Sigmoid colon (tissue), 7 donors: Measurements from ENCODE around the gene WDFY2. TPM values are rescaled to one million over a fixed set of nuclear protein-coding genes. Genes with fewer than 3 reads are reported as not detected.

Experiments used
- DNase-seq: peaks from one replicate; pipeline ENCODE4 v3.0.0-alpha.2; 2019
- H3K27ac ChIP-seq, 4 donors: fragments of 200-600 bp; sonication (generic); one replicate each; pipeline ENCODE4 v1.5.1; 2016 to 2019; ENCODE audit warnings: mild to moderate bottlenecking in 1 of 4
- H3K27me3 ChIP-seq, 3 donors: fragments of 200-600 bp; sonication (generic); one replicate each; pipeline ENCODE4 v1.5.1; 2019; ENCODE audit warnings: mild to moderate bottlenecking in 1 of 3
- H3K36me3 ChIP-seq, 4 donors: fragments of 200-600 bp; sonication (generic); one replicate each; pipeline ENCODE4 v1.5.1; 2016 to 2019
- H3K4me1 ChIP-seq, 4 donors: fragments of 200-600 bp; sonication (generic); one replicate each; pipeline ENCODE4 v1.5.1; 2017 to 2019
- H3K4me3 ChIP-seq, 4 donors: fragments of 200-600 bp; sonication (generic); one replicate each; pipeline ENCODE4 v1.5.1; 2017 to 2019; ENCODE audit warnings: mild to moderate bottlenecking in 2 of 4, moderate library complexity in 1 of 4
- H3K9me3 ChIP-seq, 4 donors: fragments of 200-600 bp in 3 of 4; sonication (generic) in 3 of 4; one replicate each; pipeline versions ENCODE4 v1.5.1 to v1.6.1; 2013 to 2019
- CTCF ChIP-seq, 4 experiments: fragments of 450-650 bp in 3 of 4; fragments of 200-600 bp in 1 of 4; IDR thresholded peaks; one replicate each; pipeline ENCODE4 v1.5.1; 2016 to 2019; ENCODE audit warnings: antibody characterized with exemption in 4 of 4, mild to moderate bottlenecking in 3 of 4, moderate library complexity in 2 of 4
- EP300 ChIP-seq, 4 donors: sonication (generic); formaldehyde crosslinking; IDR thresholded peaks; one replicate each; pipeline ENCODE4 v1.6.1; 2017; ENCODE audit warnings: antibody characterized with exemption in 4 of 4
- POLR2A ChIP-seq, 2 donors: fragments of 450-650 bp; IDR thresholded peaks; one replicate each; pipeline ENCODE4 v1.6.1; 2016; ENCODE audit warnings: antibody characterized with exemption in 2 of 2, mild to moderate bottlenecking in 2 of 2, moderate library complexity in 2 of 2
- POLR2AphosphoS5 ChIP-seq, 4 donors: sonication (generic); formaldehyde crosslinking; IDR thresholded peaks; one replicate each; pipeline ENCODE4 v1.6.1; 2017; ENCODE audit warnings: antibody characterized with exemption in 4 of 4
- WGBS, 2 donors: extraction: QIAGEN DNeasy Blood & Tissue Kit; methylation state at CpG; one replicate each; pipeline ENCODE4 v1.1.7; 2013; 5-methylcytosine and 5-hydroxymethylcytosine counted together
- intact Hi-C: fragments of 100-400 bp; cut with DNase I; formaldehyde crosslinking; loops from one replicate; pipeline ENCODE4 v1.15.1; 2023
- polyA plus RNA-seq, 3 donors: library from polyadenylated mRNA; stranded (reverse); fragments of 200-250 nt; gene quantifications; one replicate each; pipeline ENCODE4 v1.2.3, GENCODE V29; 2013
- total RNA-seq, 4 donors: library from RNA; depleted of rRNA; stranded (reverse); fragments of >200 nt; gene quantifications; one replicate each; pipeline ENCODE4 v1.1.0, GENCODE V29; 2016
- donor health status: healthy with polysubstance abuse.
- donor health status: Bipolar disorder and iron deficiency.
- donor health status: healthy.

Gene WDFY2
- total and polyA plus RNA-seq, 7 donors, result 0.60 to 18.3 (median 7.3) TPM

DNA sequence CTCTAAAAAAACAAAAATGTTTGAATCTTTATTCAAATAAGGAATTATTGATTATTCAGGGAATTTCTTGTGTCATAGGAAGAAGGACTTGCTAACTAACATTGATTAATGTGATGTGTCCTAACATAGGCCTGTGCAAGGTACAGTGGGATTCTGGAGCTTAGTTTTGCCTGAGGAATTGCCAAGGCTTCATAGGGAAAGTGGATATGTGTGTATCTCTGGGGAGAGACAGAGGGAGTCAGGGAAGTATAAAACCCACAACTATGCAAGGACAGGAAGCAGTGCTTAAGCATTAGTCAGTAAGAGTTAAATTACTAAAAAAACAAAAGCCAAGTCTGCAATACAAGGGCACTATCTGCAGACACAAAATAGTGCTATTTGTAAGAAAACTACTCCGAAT is 59.6 kb downstream of the WDFY2 start:
- intact Hi-C loops, result no loop called here
- DNase-seq, result no peak
- H3K4me3 ChIP-seq, result no peak overlapping the region
- H3K36me3 ChIP-seq, result no peaks in the 10 kb centered on the region
- WGBS, 2 donors, result 72 to 91% methylated on average over 1 of the region's 1 CpG
- no peaks in the 10 kb centered on the region for H3K27me3 ChIP-seq
- no peaks in the 10 kb centered on the region for H3K9me3 ChIP-seq
- no peak overlapping the region for H3K27ac ChIP-seq
- peaks cover 0 to 30% (median 21%) of the 10 kb centered on the region in 4 donors for H3K4me1 ChIP-seq
- TF ChIP-seq POLR2AphosphoS5 (IDR thresholded peaks at IDR 0.05), result no peak
- TF ChIP-seq POLR2A (IDR thresholded peaks at IDR 0.05), result no peak
- TF ChIP-seq EP300 (IDR thresholded peaks at IDR 0.05), result no peak
- TF ChIP-seq CTCF (IDR thresholded peaks at IDR 0.05), result no peak

DNA sequence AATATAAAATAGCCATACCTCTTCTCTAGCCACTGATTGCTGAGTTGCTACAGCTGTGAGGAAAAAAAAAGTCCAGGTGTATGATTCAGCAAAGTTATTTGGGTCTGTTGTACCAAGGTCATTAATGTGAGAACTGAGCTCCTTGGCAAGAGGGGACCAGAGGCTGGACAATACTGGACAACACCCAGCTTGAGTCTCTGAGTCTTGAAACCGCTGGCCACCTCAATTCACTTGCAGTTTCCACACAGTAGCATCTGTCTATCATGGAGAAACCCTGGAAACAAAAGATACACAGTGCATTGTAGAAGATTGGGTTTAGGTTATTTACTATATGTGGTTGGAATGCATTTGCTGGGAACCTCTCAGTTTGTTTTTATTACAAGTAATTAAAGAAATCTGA is 60.4 kb downstream of the WDFY2 start:
- intact Hi-C loops, result no loop called here
- Histone ChIP-seq H3K4me3 (no peak overlapping the region), H3K4me1 (peaks cover 0 to 29% (median 20%) of the 10 kb centered on the region in 4 donors), H3K27ac (no peak overlapping the region), H3K9me3 (no peaks in the 10 kb centered on the region), H3K27me3 (no peaks in the 10 kb centered on the region), H3K36me3 (no peaks in the 10 kb centered on the region)
- no peak for DNase-seq
- no peak for TF ChIP-seq CTCF (IDR thresholded peaks at IDR 0.05)
- TF ChIP-seq POLR2A (IDR thresholded peaks at IDR 0.05), result no peak
- no peak for TF ChIP-seq POLR2AphosphoS5 (IDR thresholded peaks at IDR 0.05)
- TF ChIP-seq EP300 (IDR thresholded peaks at IDR 0.05), result no peak
- WGBS, 2 donors, result 76 to 78% methylated on average over 1 of the region's 1 CpG

DNA sequence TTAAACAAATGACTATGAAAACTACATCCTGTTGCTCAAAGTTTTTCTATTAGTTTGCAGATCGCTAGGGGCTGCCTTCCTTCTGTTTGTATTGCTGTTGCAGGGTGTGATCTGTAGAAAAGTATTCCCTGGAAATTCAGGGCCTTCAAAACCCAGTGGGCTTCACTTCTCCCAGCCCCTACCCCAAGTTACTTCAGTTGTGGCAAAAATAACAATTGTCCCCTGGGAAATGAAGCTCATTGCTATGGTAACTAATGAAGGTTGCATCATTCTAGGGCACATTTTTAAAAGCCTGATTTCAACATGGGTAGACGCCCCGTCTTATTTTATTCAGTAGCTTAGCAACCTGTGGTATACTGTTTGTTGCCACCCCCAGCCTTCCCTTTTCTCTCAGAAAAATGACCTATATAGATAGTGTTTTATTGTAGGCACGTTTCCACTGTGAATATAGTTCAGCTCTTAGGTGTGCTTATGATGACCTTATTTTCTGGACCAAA is 60.9 kb downstream of the WDFY2 start:
- H3K9me3 ChIP-seq, result no peaks in the 10 kb centered on the region
- H3K4me3 ChIP-seq, result no peak overlapping the region
- intact Hi-C loops, result no loop called here
- H3K36me3 ChIP-seq, result no peaks in the 10 kb centered on the region
- DNase-seq, result no peak
- no peak for TF ChIP-seq EP300 (IDR thresholded peaks at IDR 0.05)
- no peak for TF ChIP-seq POLR2A (IDR thresholded peaks at IDR 0.05)
- TF ChIP-seq POLR2AphosphoS5 (IDR thresholded peaks at IDR 0.05), result no peak
- no peak for TF ChIP-seq CTCF (IDR thresholded peaks at IDR 0.05)
- no peaks in the 10 kb centered on the region for H3K27me3 ChIP-seq
- H3K27ac ChIP-seq, result no peak overlapping the region
- H3K4me1 ChIP-seq, result peaks cover 0 to 29% (median 20%) of the 10 kb centered on the region in 4 donors
- WGBS, 2 donors, result 8 to 12% methylated on average over 4 of the region's 4 CpGs

- no peaks in the 10 kb centered on the region for H3K27me3 ChIP-seq
- no peak overlapping the region for H3K27ac ChIP-seq
- H3K36me3 ChIP-seq, result no peaks in the 10 kb centered on the region
- TF ChIP-seq EP300 (IDR thresholded peaks at IDR 0.05) (no peak), CTCF (IDR thresholded peaks at IDR 0.05) (no peak), POLR2AphosphoS5 (IDR thresholded peaks at IDR 0.05) (no peak), POLR2A (IDR thresholded peaks at IDR 0.05) (no peak)
- no peak for DNase-seq
- intact Hi-C loops, result no loop called here
- H3K4me1 ChIP-seq, result peaks cover 0 to 29% (median 20%) of the 10 kb centered on the region in 4 donors
- H3K9me3 ChIP-seq, result no peaks in the 10 kb centered on the region
- WGBS, 2 donors, result 88 to 93% methylated on average over 10 of the region's 10 CpGs
- H3K4me3 ChIP-seq, result no peak overlapping the region
These were observed 61.8 kb downstream of the WDFY2 start for GRCh38 chr13:51645761-51646670.
